Gastrocnemius medialis (tissue), 4 donors: ENCODE results near the gene ABCF3.

Source experiments
- POLR2A ChIP-seq, 2 donors: fragments of 450-650 bp; IDR thresholded peaks; one replicate each; pipeline ENCODE4 v1.6.1; 2017; ENCODE audit warnings: antibody characterized with exemption in 2 of 2, mild to moderate bottlenecking in 2 of 2, moderate library complexity in 2 of 2
- TF ChIP-seq, protein P1 (sequence below), 5 experiments: fragments of 450-650 bp in 3 of 5; fragments of 200-600 bp in 2 of 5; sonication (generic) in 2 of 5; IDR thresholded peaks in 4 of 5; conservative IDR thresholded peaks in 1 of 5; 1 replicate in 4 of 5; 2 replicates in 1 of 5; pipeline ENCODE4 v1.5.1; 2016 to 2019; ENCODE audit warnings: antibody characterized with exemption in 5 of 5, mild to moderate bottlenecking in 3 of 5, moderate library complexity in 3 of 5

GRCh38 chr3:184239708-184240107, 53.7 kb downstream of the ABCF3 start:
- TF ChIP-seq, protein P1, sequence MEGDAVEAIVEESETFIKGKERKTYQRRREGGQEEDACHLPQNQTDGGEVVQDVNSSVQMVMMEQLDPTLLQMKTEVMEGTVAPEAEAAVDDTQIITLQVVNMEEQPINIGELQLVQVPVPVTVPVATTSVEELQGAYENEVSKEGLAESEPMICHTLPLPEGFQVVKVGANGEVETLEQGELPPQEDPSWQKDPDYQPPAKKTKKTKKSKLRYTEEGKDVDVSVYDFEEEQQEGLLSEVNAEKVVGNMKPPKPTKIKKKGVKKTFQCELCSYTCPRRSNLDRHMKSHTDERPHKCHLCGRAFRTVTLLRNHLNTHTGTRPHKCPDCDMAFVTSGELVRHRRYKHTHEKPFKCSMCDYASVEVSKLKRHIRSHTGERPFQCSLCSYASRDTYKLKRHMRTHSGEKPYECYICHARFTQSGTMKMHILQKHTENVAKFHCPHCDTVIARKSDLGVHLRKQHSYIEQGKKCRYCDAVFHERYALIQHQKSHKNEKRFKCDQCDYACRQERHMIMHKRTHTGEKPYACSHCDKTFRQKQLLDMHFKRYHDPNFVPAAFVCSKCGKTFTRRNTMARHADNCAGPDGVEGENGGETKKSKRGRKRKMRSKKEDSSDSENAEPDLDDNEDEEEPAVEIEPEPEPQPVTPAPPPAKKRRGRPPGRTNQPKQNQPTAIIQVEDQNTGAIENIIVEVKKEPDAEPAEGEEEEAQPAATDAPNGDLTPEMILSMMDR (IDR thresholded peaks at IDR 0.05 in 4 of 5, conservative IDR thresholded peaks at IDR 0.05 in 1 of 5), result no peak
- TF ChIP-seq POLR2A (IDR thresholded peaks at IDR 0.05), result no peak
